Stimulated activated naive CD4-positive, alpha-beta T cell (primary cell): Measurements from ENCODE around the gene RANGAP1.

ENCODE experiments used
- DNase-seq, 6 experiments: peaks; one replicate each; lab custom pipeline; 2025; lab: John Stamatoyannopoulos, UW

RANGAP1 gene

DNA sequence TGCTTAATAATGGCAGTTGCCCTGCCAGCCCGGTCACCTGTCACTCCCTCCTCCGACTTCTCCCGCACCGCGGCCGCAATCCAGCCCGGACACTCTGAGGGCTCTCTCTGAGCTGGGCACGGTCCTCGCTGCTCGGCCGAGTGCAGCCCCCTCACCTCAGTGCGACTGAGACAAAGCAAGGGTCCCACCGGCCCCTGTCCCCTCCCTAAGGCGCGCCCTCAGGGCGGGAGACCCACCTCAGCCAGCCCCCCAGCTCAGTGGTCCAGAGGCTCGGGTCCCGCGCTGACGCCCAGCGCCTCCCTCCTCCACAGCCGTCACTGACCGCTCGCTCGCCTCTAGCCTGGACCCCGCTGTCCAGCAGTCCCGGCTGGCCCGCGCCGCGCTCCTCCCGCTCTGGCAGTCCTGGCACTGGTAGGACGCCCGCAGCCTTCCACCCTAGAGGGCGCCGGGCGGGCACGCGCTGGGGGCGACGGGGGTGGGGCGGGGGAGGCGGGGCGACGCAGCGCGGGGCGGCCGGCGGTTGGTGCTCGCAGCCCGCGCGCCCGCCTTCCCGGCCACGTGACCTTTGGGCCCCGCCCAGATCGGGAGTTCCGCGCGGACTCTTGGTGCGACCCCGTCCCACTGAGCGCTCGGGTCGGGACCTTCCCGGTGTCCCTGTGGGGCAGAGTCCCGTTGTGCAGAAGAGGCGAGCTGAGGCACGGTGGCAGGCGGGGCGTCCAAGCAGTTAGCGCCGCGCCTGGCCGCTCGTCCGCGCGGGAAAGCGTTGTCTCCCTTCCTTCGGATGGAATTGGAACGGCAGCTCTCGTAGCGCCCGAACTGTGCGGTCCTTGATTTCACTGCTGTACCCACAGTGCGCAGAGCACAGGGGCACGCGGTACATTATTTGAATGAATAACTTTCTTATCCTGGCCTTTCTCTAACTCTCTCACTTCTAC, 88.7 kb downstream of the RANGAP1 start:
- DNase-seq = peak; percentile 52 to 85 (median 76)
